Islet precursor cell (in vitro differentiated cells): Measurements from ENCODE around the gene SHISA7.

Experiments
- DNase-seq: peaks from one replicate; pipeline ENCODE4 v3.0.0-alpha.2; 2018

The SHISA7 gene

DNA sequence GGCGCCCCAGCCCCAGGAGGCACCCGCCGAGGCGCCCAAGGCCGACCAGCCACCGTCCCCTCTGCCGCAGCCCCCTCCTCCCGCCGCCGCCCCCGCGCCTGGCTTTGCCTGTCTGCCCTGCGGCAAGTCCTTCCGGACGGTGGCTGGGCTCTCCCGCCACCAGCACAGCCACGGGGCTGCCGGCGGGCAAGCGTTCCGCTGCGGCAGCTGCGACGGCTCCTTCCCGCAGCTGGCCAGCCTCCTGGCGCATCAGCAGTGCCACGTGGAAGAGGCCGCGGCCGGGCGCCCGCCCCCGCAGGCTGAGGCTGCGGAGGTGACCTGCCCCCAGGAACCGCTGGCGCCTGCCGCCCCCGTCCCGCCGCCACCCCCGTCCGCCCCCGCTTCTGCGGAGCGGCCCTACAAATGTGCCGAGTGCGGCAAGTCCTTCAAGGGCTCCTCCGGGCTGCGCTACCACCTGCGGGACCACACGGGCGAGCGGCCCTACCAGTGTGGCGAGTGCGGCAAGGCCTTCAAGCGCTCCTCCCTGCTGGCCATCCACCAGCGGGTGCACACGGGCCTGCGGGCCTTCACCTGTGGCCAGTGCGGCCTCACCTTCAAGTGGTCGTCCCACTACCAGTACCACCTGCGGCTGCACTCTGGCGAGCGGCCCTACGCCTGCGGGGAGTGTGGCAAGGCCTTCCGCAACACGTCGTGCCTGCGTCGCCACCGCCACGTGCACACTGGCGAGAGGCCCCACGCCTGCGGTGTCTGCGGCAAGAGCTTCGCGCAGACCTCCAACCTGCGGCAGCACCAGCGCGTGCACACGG lies 39.3 kb upstream of the SHISA7 start:
- no peak for DNase-seq

GRCh38 chr19:55481794-55482155 lies 38.7 kb upstream of the SHISA7 start:
- DNase-seq: no peak

GRCh38 chr19:55481148-55481793 lies 38.2 kb upstream of the SHISA7 start:
- no peak for DNase-seq

DNA sequence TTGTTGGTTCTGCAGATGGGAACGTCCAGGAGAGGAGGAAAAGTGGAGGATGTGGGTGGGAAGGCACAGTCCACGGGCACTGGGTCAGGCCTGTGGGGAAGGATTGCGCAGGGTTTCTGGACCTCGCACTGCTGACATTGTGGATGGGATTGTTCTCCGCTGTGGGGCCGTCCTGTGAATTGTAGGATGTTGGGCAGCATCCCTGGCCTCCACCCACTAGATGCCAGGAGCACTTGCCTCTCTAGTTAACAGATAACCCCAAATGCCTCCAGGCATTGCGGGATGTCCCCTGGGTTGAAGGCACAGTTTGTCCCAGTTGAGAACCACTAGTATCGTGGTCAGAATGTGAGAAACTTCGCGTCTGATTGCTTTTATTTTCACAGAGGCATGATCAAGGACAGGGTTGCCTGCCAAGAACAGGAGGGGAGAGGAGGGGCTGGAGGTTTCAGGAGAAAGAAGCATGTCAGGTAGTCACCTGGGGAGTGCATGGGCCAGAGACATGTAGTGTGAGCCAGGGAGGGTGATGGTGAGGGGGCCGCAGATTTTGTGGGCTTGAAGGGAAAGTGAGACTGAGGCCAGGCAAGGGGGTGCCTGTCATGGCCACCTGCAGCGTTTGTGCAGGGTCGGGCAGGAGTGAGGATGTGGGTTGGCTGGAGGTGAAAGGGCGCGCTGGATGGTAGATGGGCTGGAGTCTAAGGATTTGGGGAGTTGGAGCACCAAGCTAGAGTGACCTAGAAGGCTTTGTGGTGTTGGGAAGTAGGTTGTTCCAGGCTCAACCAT lies 36.5 kb upstream of the SHISA7 start:
- no peak for DNase-seq

- no peak for DNase-seq
These were observed 35.9 kb upstream of the SHISA7 start for GRCh38 chr19:55479045-55479444.

- no peak for DNase-seq
These were observed 35.3 kb upstream of the SHISA7 start for GRCh38 chr19:55478364-55478763.

- no peak for DNase-seq
These were observed 34.8 kb upstream of the SHISA7 start for GRCh38 chr19:55477905-55478304.

GRCh38 chr19:55476100-55476775 lies 33.1 kb upstream of the SHISA7 start, which contains the start of gene ZNF628:
TSS of gene ZNF628 (plus strand) at chr19:55476617. CDS start at chr19:55479911, 3,294 bp downstream.
- peak; percentile 98 for DNase-seq

GRCh38 chr19:55474269-55475265 lies 31.5 kb upstream of the SHISA7 start:
- no peak for DNase-seq

- DNase-seq: peak; percentile 73
These were observed 30.3 kb upstream of the SHISA7 start for GRCh38 chr19:55473225-55474012.

DNA sequence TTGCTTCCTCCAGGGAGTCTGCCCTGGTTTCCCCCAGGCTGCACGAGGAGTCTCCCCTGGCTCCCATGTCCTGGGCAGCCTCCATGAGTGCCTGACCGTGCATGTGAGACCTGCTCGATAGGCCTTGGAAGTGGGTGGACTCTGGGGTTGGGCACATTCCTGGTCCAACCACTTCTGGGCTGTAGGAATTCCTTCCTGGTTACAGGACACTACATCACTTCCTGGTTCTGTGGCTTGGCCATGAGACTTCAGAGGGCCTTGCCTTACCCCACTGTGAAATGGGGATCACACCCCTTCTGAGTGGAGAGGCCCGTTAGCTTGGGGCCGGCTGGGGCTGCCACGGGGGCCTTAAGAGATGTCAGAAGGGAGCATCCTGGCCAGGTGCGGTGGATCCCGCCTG lies 29.4 kb upstream of the SHISA7 start:
- DNase-seq: no peak

DNA sequence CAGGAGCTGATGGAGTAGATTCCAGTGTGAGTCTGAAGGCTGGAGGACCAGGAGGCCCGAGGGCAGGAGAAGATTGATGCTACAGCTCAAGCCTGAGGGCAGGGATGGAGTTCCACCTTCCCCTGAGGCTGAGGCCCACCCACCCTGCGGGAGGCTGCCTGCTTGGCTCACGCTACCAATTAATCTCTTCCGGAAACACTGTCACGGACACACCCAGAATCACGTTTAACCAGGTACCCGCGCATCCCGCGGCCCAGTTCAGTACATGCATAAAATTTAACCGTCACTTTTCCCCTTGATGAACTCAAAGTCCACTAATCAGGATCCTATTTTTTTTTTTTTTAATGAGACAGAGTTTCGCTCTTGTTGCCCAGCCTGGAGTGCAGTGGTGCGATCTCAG lies 28.2 kb upstream of the SHISA7 start:
- no peak for DNase-seq

DNA sequence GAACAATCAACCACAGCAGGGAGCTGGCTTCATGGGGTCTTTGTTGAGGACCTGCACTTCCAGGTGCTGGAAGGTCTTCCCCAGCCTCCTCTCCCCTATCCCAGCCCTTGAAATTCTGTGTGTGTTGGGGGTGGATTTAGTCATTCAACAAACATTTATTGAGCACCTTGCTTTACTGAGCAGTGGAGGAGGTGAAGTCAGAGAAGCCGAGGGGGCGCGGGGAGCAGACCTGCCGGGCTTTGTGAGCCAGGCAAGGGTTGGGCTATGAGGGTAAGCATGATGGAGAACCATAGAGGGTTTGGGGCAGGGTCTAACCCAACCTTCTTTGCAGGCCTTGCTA lies 24.9 kb upstream of the SHISA7 start:
- DNase-seq: no peak

GRCh38 chr19:55467236-55468053 lies 24.3 kb upstream of the SHISA7 start:
- DNase-seq: no peak

- DNase-seq: no peak
These were observed 23.1 kb upstream of the SHISA7 start for GRCh38 chr19:55466241-55466614.

- DNase-seq: no peak
These were observed 22.6 kb upstream of the SHISA7 start for GRCh38 chr19:55465460-55466240.

DNA sequence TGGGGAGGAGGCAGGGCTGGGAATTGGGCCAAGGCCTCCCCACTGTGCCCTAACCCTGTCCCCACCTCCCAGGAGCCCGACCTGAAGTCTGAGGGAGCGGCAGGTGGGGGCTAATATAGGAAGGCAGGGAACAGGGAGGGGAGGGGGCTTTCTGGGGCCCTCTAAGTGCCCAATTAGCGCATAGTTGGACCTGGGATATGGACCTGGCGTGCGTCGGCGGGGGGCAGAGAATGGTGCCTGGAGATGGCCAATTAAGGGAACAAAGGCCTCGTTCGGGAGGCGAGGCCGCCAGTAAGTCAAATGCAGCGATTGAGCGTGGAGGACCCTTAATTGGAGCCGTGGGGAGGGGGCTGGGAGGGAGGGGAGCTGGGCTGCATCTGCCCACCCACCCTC lies 21.6 kb upstream of the SHISA7 start, which contains the start of gene C19orf85:
Gene C19orf85 (minus strand): TSS at position 90 of the 393 bp plus-strand sequence. CDS start 197 bp downstream, outside the sequence.
- no peak for DNase-seq

GRCh38 chr19:55464039-55464661 lies 21.1 kb upstream of the SHISA7 start:
- no peak for DNase-seq

DNA sequence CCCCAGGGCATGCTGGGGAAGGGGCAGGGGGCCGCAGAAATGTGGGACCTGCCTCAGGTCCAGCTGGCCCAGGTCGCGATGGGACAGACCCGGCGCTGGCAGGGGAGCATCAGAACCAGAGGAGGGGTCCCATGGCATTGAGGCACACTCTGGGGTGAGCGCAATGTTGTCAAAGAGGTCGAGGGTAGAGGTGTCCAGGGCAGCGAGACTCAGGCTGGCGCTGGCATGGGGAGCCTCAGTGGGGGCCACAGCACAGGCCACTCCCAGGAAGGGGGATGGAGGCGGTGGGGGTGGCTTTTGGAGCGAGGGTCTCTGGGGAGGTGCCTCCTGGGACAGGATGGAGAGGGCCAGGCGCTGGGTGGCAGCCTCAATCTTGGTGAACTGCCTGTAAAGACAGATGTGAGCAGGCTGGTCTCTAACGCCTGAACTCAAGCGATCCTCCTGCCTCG lies 20.5 kb upstream of the SHISA7 start:
- no peak for DNase-seq
